IMR-90 (cell line): ENCODE results near the gene MYPOP.
"Not testable (repeated sequence)": the region's sequence is repeated elsewhere in the genome, so short reads cannot be mapped to it uniquely, and the experiment has no call there.

Experiments
- CEBPB ChIP-seq: IDR thresholded peaks from 2 replicates; pipeline ENCODE4 v1.6.1; 2012; ENCODE audit warnings: low read depth, low read length, improper control_type of control experiment
- MXI1 ChIP-seq: IDR thresholded peaks from 2 replicates; pipeline ENCODE4 v1.6.1; 2012; ENCODE audit warnings: low read depth, mild to moderate bottlenecking, low read length, moderate library complexity, borderline replicate concordance
- POLR2A ChIP-seq: IDR thresholded peaks from 2 replicates; pipeline ENCODE4 v1.6.1; 2012; ENCODE audit warnings: mild to moderate bottlenecking, low read depth, low read length
- RCOR1 ChIP-seq: IDR thresholded peaks from 2 replicates; pipeline ENCODE4 v1.6.1; 2012; ENCODE audit warnings: mild to moderate bottlenecking, low read length, improper control_type of control experiment; ENCODE audit not compliant: insufficient replicate concordance
- RFX5 ChIP-seq: IDR thresholded peaks from 2 replicates; pipeline ENCODE4 v1.8.0; 2012; ENCODE audit warnings: low read depth, mild to moderate bottlenecking, low read length, moderate library complexity
- SMC3 ChIP-seq: fragments of 150-350 bp; IDR thresholded peaks from 2 replicates; pipeline ENCODE4 v1.6.1; 2016; ENCODE audit warnings: low read depth, mild to moderate bottlenecking, antibody characterized with exemption, low read length, moderate library complexity
- TF ChIP-seq, protein P1 (sequence below): conservative IDR thresholded peaks from 2 replicates; pipeline ENCODE4 v1.5.1; 2012; ENCODE audit warnings: mild to moderate bottlenecking, low read depth, low read length, improper control_type of control experiment

DNA sequence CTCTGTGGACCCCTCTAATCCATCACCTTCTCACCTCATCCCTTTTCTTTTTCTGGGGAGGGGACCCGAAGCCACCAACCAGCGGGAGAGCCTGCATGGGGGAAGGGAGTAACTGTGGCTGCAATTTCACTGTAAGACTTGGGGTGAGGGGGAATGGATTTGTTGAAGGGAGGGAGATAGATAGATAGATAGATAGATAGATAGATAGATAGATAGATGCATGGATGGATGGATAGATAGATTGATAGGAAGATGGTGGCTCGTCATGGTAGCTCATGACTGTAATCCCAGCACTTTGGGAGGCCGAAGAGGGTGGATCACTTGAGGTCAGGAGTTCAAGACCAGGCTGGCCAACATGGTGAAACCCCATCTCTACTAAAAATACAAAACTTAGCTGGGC lies 35.2 kb downstream of the MYPOP start:
- TF ChIP-seq, protein P1, sequence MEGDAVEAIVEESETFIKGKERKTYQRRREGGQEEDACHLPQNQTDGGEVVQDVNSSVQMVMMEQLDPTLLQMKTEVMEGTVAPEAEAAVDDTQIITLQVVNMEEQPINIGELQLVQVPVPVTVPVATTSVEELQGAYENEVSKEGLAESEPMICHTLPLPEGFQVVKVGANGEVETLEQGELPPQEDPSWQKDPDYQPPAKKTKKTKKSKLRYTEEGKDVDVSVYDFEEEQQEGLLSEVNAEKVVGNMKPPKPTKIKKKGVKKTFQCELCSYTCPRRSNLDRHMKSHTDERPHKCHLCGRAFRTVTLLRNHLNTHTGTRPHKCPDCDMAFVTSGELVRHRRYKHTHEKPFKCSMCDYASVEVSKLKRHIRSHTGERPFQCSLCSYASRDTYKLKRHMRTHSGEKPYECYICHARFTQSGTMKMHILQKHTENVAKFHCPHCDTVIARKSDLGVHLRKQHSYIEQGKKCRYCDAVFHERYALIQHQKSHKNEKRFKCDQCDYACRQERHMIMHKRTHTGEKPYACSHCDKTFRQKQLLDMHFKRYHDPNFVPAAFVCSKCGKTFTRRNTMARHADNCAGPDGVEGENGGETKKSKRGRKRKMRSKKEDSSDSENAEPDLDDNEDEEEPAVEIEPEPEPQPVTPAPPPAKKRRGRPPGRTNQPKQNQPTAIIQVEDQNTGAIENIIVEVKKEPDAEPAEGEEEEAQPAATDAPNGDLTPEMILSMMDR = not testable (repeated sequence)
- TF ChIP-seq POLR2A, SMC3, RCOR1, MXI1, CEBPB, RFX5: not testable (repeated sequence)
